ENCODE results near the gene RGL3.

RGL3 gene

DNA sequence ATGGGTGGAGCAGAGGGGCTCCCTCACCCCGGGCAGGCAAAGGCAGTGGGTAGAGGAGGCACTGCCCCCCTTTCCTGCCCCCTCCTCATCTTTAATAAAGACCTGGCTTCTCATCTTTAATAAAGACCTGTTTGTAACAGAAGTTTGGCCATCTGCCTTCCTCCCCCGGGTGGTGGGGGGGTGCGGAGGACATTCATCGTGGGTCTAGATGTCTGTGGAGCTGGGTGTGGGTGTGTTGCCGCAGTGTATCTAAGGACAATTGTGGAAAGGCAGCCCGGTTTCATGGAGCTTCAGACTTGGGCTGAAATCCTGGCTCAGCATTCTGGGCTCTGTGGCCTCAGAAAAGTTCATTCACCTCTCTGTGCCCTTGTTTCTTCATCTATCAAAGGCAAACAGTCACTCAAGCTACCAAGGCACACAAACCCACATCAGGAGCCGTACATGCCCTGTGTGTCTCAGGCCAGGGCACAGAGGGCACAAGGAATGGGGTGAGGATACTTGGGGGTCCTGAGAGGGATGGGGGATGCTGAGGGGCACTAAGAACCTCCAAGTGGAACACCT is 53.5 kb downstream of the RGL3 start:
- DNase-seq (ENCODE audit: low read depth): no peak
- TF ChIP-seq, protein P1, sequence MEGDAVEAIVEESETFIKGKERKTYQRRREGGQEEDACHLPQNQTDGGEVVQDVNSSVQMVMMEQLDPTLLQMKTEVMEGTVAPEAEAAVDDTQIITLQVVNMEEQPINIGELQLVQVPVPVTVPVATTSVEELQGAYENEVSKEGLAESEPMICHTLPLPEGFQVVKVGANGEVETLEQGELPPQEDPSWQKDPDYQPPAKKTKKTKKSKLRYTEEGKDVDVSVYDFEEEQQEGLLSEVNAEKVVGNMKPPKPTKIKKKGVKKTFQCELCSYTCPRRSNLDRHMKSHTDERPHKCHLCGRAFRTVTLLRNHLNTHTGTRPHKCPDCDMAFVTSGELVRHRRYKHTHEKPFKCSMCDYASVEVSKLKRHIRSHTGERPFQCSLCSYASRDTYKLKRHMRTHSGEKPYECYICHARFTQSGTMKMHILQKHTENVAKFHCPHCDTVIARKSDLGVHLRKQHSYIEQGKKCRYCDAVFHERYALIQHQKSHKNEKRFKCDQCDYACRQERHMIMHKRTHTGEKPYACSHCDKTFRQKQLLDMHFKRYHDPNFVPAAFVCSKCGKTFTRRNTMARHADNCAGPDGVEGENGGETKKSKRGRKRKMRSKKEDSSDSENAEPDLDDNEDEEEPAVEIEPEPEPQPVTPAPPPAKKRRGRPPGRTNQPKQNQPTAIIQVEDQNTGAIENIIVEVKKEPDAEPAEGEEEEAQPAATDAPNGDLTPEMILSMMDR (IDR thresholded peaks at IDR 0.05; ENCODE audit: control insufficient read depth, insufficient read depth, low read depth, low read length, missing control alignments): no peak
- no peak overlapping the region for H3K4me3 ChIP-seq (ENCODE audit: control insufficient read depth, low read depth, low read length)

DNA sequence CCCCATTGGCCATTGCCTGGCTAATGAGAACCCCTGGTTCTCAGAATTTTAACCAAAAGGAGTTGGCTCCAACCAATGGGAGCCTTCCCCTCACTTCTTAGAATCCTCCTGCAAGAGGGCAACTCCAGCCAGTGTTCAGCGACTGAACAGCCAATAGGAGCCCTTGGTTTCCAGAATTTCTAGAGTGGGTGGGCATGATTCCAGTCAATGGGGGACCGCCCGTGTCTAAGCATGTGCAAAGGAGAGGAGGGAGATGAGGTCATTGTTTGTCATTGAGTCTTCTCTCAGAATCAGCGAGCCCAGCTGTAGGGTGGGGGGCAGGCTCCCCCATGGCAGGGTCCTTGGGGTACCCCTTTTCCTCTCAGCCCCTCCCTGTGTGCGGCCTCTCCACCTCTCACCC is 54.2 kb downstream of the RGL3 start:
- DNase-seq (ENCODE audit: low read depth): no peak
- TF ChIP-seq, protein P1 (IDR thresholded peaks at IDR 0.05; ENCODE audit: control insufficient read depth, insufficient read depth, low read depth, low read length, missing control alignments): no peak
- H3K4me3 ChIP-seq (ENCODE audit: control insufficient read depth, low read depth, low read length): no peak overlapping the region

DNA sequence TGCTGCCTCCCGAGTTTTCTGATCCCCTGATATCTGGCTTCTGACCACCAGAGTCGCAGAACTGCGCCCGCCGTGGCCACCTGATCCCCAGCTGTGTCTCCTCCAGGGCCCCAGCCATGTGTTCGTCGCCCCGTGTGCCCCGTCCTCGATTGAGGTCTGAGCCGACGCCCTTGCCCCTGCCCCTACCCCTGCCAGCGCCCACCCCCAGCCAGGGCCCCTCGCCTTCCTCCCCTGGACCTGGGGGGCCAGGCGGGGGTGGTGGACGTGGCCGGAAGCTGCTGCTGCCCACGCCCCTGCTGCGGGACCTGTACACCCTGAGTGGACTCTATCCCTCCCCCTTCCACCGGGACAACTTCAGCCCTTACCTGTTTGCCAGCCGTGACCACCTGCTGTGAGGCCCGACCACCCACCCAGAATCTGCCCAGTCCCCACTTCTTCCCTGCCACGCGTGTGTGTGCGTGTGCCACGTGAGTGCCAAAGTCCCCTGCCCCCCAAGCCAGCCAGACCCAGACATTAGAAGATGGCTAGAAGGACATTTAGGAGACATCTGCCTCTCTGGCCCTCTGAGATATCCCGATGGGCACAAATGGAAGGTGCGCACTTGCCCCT is 54.7 kb downstream of the RGL3 start:
- TF ChIP-seq, protein P1 (IDR thresholded peaks at IDR 0.05; ENCODE audit: control insufficient read depth, insufficient read depth, low read depth, low read length, missing control alignments): no peak
- H3K4me3 ChIP-seq (ENCODE audit: control insufficient read depth, low read depth, low read length): no peak overlapping the region
- DNase-seq (ENCODE audit: low read depth): no peak

DNA sequence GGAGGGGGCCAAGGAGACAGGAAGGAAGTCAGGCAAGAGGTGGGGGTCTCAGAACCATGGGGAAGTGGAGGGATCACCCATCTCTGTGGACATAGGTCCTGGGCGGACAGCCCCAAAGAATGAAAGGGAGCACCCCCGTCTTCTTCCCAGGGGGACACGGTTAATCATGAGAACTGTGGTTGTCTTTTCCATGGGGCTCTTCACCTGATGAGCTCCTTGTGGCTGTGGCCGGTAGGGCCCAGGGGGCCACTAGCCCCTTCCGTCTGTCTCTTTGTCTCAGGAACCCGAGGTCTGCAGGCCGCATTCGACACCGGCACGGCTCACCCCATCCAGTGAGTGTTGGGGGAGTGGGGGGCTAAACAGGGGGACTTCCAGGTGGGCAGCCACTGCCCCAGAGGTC is 55.2 kb downstream of the RGL3 start:
- TF ChIP-seq, protein P1 (IDR thresholded peaks at IDR 0.05; ENCODE audit: control insufficient read depth, insufficient read depth, low read depth, low read length, missing control alignments): no peak
- no peak for DNase-seq (ENCODE audit: low read depth)

DNA sequence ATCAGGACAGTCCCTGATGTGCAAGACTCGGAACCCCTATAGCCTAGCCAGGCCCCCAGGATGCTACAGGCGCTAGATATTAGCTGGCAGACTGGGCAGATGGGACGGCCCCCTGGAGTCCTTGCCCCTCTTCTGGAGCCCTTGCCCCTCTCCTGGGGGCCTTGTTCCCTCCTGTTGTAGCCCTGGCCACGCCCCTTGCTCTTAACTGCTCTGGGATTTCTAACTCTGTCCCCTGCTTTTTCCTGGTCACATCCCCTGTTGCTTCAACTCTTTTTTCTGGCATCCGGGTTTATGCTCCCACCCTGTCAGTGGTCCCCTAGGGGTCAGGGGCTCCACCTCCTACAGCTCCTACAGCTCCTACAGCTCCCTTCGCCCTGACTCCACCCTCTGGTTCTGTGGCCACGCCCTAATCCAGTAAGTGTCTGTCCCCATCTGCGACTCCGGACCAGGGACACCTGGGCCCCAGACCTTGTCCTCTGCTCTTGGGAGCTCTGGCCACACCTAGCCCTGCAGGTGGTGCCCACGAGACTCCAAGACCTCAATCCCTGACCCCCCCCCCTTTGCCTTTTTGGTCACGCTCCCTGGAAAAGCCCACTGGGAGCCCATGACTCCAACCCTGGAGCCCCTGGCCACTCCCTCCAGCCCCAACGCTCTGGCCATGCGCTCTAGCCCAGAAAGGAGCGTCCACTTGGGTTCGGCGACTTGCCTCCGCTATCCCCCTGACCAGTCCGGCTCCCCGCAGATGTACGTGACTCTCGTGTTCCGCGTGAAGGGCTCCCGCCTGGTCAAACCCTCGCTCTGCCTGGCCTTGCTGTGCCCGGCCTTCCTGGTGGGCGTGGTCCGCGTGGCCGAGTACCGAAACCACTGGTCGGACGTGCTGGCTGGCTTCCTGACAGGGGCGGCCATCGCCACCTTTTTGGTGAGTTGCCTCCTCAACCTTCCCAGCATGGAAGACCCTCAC is 57.1 kb downstream of the RGL3 start:
- no peak for DNase-seq (ENCODE audit: low read depth)
- H3K4me3 ChIP-seq (ENCODE audit: control insufficient read depth, low read depth, low read length): no peak overlapping the region
- TF ChIP-seq, protein P1 (IDR thresholded peaks at IDR 0.05; ENCODE audit: control insufficient read depth, insufficient read depth, low read depth, low read length, missing control alignments): no peak

More for the DNA sequence above, 55.2 kb downstream of the RGL3 start:
- H3K4me3 ChIP-seq (ENCODE audit: control insufficient read depth, low read depth, low read length): no peak overlapping the region

DNA sequence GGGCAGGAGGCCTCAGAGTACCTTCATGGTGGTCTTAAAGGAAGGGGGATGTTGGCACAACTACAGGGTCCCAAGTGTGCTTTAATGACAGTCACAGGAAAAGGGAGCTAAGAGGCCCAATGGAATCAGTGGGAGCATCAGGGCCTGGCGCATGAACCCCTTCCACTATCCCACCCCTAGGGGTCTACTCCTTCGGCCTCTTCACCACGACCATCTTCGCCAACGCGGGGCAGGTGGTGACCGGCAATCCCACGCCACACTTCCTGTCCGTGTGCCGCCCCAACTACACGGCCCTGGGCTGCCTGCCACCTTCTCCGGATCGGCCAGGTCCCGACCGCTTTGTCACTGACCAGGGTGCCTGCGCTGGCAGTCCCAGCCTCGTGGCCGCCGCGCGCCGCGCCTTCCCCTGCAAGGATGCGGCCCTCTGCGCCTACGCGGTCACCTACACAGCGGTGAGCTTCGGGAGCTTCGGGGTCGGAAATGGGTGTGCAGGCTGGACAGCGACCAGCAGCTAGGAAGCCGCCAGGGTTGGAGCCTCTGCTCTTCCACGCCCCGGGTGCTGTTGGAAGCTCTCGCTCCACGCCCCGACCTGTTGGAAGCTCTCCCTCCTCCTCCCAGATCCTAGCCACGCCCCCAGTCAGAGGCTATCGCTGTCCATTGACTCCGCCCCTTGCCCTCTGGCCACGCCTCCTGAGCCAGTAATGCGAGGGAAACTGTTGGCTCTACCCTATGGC is 57.9 kb downstream of the RGL3 start:
- no peak for DNase-seq (ENCODE audit: low read depth)
- no peak overlapping the region for H3K4me3 ChIP-seq (ENCODE audit: control insufficient read depth, low read depth, low read length)
- TF ChIP-seq, protein P1 (IDR thresholded peaks at IDR 0.05; ENCODE audit: control insufficient read depth, insufficient read depth, low read depth, low read length, missing control alignments): no peak

Data from AG09309 (cell line).